ENCODE data around the gene IGF1R. TPM values are rescaled to one million over a fixed set of nuclear protein-coding genes. Genes with fewer than 3 reads are reported as not detected.

Gene IGF1R
- total RNA-seq, 1 donor from 2014 or later: 145 TPM

- Mint-ChIP-seq H3K4me3 (ENCODE audit: unreplicated experiment) (no peak overlapping the region), H3K27ac (ENCODE audit: unreplicated experiment) (no peak overlapping the region), H3K4me1 (ENCODE audit: low read depth, unreplicated experiment) (peaks cover 50% of the 10 kb centered on the region), H3K36me3 (ENCODE audit: unreplicated experiment) (peaks cover 11% of the 10 kb centered on the region), H3K9me3 (ENCODE audit: unreplicated experiment) (peaks cover 6% of the 10 kb centered on the region), H3K27me3 (ENCODE audit: unreplicated experiment) (peaks cover 4% of the 10 kb centered on the region)
- DNase-seq: no peak
- TF ChIP-seq, protein P1, sequence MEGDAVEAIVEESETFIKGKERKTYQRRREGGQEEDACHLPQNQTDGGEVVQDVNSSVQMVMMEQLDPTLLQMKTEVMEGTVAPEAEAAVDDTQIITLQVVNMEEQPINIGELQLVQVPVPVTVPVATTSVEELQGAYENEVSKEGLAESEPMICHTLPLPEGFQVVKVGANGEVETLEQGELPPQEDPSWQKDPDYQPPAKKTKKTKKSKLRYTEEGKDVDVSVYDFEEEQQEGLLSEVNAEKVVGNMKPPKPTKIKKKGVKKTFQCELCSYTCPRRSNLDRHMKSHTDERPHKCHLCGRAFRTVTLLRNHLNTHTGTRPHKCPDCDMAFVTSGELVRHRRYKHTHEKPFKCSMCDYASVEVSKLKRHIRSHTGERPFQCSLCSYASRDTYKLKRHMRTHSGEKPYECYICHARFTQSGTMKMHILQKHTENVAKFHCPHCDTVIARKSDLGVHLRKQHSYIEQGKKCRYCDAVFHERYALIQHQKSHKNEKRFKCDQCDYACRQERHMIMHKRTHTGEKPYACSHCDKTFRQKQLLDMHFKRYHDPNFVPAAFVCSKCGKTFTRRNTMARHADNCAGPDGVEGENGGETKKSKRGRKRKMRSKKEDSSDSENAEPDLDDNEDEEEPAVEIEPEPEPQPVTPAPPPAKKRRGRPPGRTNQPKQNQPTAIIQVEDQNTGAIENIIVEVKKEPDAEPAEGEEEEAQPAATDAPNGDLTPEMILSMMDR (IDR thresholded peaks at IDR 0.05; ENCODE audit: partially characterized antibody, unreplicated experiment): no peak
Observed at GRCh38 chr15:98715401-98715800, 67.1 kb downstream of the IGF1R start.

GRCh38 chr15:98715890-98716443 lies 67.6 kb downstream of the IGF1R start:
- H3K9me3 Mint-ChIP-seq (ENCODE audit: unreplicated experiment): peaks cover 7% of the 10 kb centered on the region
- H3K36me3 Mint-ChIP-seq (ENCODE audit: unreplicated experiment): peaks cover 11% of the 10 kb centered on the region
- no peak overlapping the region for H3K4me3 Mint-ChIP-seq (ENCODE audit: unreplicated experiment)
- peaks cover 54% of the 10 kb centered on the region for H3K4me1 Mint-ChIP-seq (ENCODE audit: low read depth, unreplicated experiment)
- TF ChIP-seq, protein P1 (IDR thresholded peaks at IDR 0.05; ENCODE audit: partially characterized antibody, unreplicated experiment): no peak
- peaks cover 4% of the 10 kb centered on the region for H3K27me3 Mint-ChIP-seq (ENCODE audit: unreplicated experiment)
- no peak for DNase-seq
- H3K27ac Mint-ChIP-seq (ENCODE audit: unreplicated experiment): peak overlapping the region; percentile 24

DNA sequence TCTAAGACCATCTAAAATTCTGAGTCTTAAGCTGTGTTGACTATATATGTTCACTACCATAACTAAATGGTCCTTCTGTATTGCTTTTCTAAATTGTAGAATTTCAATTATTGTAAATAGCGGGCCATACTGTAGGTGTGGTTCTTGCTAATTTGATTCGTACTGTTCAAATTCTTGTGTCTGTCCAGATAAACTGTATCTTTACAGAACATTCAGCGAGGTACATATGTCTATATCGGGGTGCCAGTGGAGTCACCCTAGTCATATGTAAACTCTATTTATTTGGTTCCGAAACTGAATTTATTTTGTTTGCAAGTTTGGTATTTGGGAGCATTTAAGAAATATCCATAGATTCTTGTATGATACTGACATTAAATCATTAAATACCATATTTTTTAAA lies 69.0 kb downstream of the IGF1R start:
- H3K4me3 Mint-ChIP-seq (ENCODE audit: unreplicated experiment): no peak overlapping the region
- H3K9me3 Mint-ChIP-seq (ENCODE audit: unreplicated experiment): peaks cover 9% of the 10 kb centered on the region
- H3K36me3 Mint-ChIP-seq (ENCODE audit: unreplicated experiment): peaks cover under 1% of the 10 kb centered on the region
- TF ChIP-seq, protein P1 (IDR thresholded peaks at IDR 0.05; ENCODE audit: partially characterized antibody, unreplicated experiment): no peak
- H3K27ac Mint-ChIP-seq (ENCODE audit: unreplicated experiment): no peak overlapping the region
- peaks cover 8% of the 10 kb centered on the region for H3K27me3 Mint-ChIP-seq (ENCODE audit: unreplicated experiment)
- DNase-seq: no peak
- H3K4me1 Mint-ChIP-seq (ENCODE audit: low read depth, unreplicated experiment): peaks cover 61% of the 10 kb centered on the region

- Mint-ChIP-seq H3K27me3 (ENCODE audit: unreplicated experiment) (peaks cover 13% of the 10 kb centered on the region), H3K36me3 (ENCODE audit: unreplicated experiment) (no peaks in the 10 kb centered on the region), H3K4me1 (ENCODE audit: low read depth, unreplicated experiment) (peaks cover 66% of the 10 kb centered on the region), H3K9me3 (ENCODE audit: unreplicated experiment) (peaks cover 9% of the 10 kb centered on the region), H3K4me3 (ENCODE audit: unreplicated experiment) (no peak overlapping the region), H3K27ac (ENCODE audit: unreplicated experiment) (peak overlapping the region; percentile 26)
- TF ChIP-seq, protein P1 (IDR thresholded peaks at IDR 0.05; ENCODE audit: partially characterized antibody, unreplicated experiment): no peak
- no peak for DNase-seq
Observed at GRCh38 chr15:98717942-98718341, 69.6 kb downstream of the IGF1R start.

GRCh38 chr15:98718426-98719136 lies 70.2 kb downstream of the IGF1R start:
- Mint-ChIP-seq H3K36me3 (ENCODE audit: unreplicated experiment) (no peaks in the 10 kb centered on the region), H3K4me1 (ENCODE audit: low read depth, unreplicated experiment) (peaks cover 72% of the 10 kb centered on the region), H3K4me3 (ENCODE audit: unreplicated experiment) (peak overlapping the region; percentile 66), H3K27ac (ENCODE audit: unreplicated experiment) (peak overlapping the region; percentile 76), H3K9me3 (ENCODE audit: unreplicated experiment) (peaks cover 9% of the 10 kb centered on the region), H3K27me3 (ENCODE audit: unreplicated experiment) (peaks cover 13% of the 10 kb centered on the region)
- TF ChIP-seq, protein P1 (IDR thresholded peaks at IDR 0.05; ENCODE audit: partially characterized antibody, unreplicated experiment): no peak
- DNase-seq: no peak

Measured in glutamatergic neuron (in vitro differentiated cells).